Neural cell (in vitro differentiated cells): Measurements from ENCODE around the gene POMT2. TPM values are rescaled to one million over a fixed set of nuclear protein-coding genes. Genes with fewer than 3 reads are reported as not detected.

ENCODE experiments used
- H2AFZ ChIP-seq: fragments of 200-600, 300-800 bp; sonication (generic), shearing (Covaris generic); 2 replicates; pipeline ENCODE4 v1.6.0; 2014; ENCODE audit warnings: low read depth, mild to moderate bottlenecking, antibody characterized with exemption, low read length, moderate library complexity
- H3F3A ChIP-seq: fragments of 200-600 bp; shearing (Covaris generic); 2 replicates; pipeline ENCODE4 v1.6.1; 2016; ENCODE audit warnings: mild to moderate bottlenecking, moderate library complexity, mixed read lengths, antibody characterized with exemption, low read length; ENCODE audit not compliant: insufficient read depth, poor library complexity, severe bottlenecking
- H3K27ac ChIP-seq: fragments of 200-600, 300-800 bp; sonication (generic), shearing (Covaris generic); 2 replicates; pipeline ENCODE4 v1.5.1; 2014; ENCODE audit warnings: mild to moderate bottlenecking, low read length, moderate library complexity
- H3K27me3 ChIP-seq: fragments of 300-800, 200-600 bp; sonication (generic), shearing (Covaris generic); 2 replicates; pipeline ENCODE4 v1.6.0; 2014; ENCODE audit warnings: mild to moderate bottlenecking, low read depth, low read length, moderate library complexity; ENCODE audit not compliant: insufficient read depth
- H3K36me3 ChIP-seq: fragments of 300-800, 200-600 bp; sonication (generic), shearing (Covaris generic); 2 replicates; pipeline ENCODE4 v1.5.1; 2014; ENCODE audit warnings: mild to moderate bottlenecking, antibody characterized with exemption, low read length, moderate library complexity; ENCODE audit not compliant: insufficient read depth
- H3K4me2 ChIP-seq: fragments of 300-800, 200-600 bp; sonication (generic), shearing (Covaris generic); 2 replicates; pipeline ENCODE4 v1.6.0; 2014; ENCODE audit warnings: mild to moderate bottlenecking, low read length
- H3K4me3 ChIP-seq: fragments of 300-800, 200-600 bp; sonication (generic), shearing (Covaris generic); 2 replicates; pipeline ENCODE4 v1.5.1; 2014; ENCODE audit warnings: mild to moderate bottlenecking, low read length, moderate library complexity
- H3K79me2 ChIP-seq: fragments of 200-600 bp; shearing (Covaris generic); replicated peaks from 2 replicates; pipeline ENCODE4 v1.6.0; 2014; ENCODE audit warnings: mild to moderate bottlenecking, low read length, moderate library complexity; ENCODE audit not compliant: insufficient read depth
- H3K9ac ChIP-seq: fragments of 300-800, 200-600 bp; sonication (generic), shearing (Covaris generic); 2 replicates; pipeline ENCODE4 v1.6.1; 2016; ENCODE audit warnings: mild to moderate bottlenecking, low read length, mixed read lengths
- H3K9me2 ChIP-seq: fragments of 200-600 bp; shearing (Covaris generic); 2 replicates; pipeline ENCODE4 v1.6.1; 2016; ENCODE audit warnings: mild to moderate bottlenecking, low read length, mixed read lengths; ENCODE audit not compliant: insufficient read depth
- H3K9me3 ChIP-seq: fragments of 200-600, 300-800 bp; sonication (generic), shearing (Covaris generic); 2 replicates; pipeline ENCODE4 v1.6.1; 2016; ENCODE audit warnings: mild to moderate bottlenecking, mixed run types, low read length, moderate library complexity, mixed read lengths
- H4K20me1 ChIP-seq: fragments of 200-600 bp; shearing (Covaris generic); 2 replicates; pipeline ENCODE4 v1.6.1; 2016; ENCODE audit warnings: mild to moderate bottlenecking, mixed run types; ENCODE audit not compliant: insufficient read depth
- EP300 ChIP-seq: fragments of 450-650 bp; conservative IDR thresholded peaks from 2 replicates; pipeline ENCODE4 v1.6.1; 2014; ENCODE audit warnings: antibody characterized with exemption, mild to moderate bottlenecking, moderate library complexity; ENCODE audit not compliant: poor library complexity, severe bottlenecking
- EZH2 ChIP-seq: fragments of 200-600, 300-800 bp; shearing (Covaris generic), sonication (generic); IDR thresholded peaks from 2 replicates; pipeline ENCODE4 v1.6.1; 2014; ENCODE audit warnings: antibody characterized with exemption, low read length, borderline replicate concordance, mild to moderate bottlenecking; ENCODE audit not compliant: insufficient read depth, poor library complexity, severe bottlenecking
- MXI1 ChIP-seq: fragments of 450-650 bp; conservative IDR thresholded peaks from 2 replicates; pipeline ENCODE4 v1.6.1; 2014; ENCODE audit warnings: antibody characterized with exemption, mild to moderate bottlenecking; ENCODE audit not compliant: poor library complexity, severe bottlenecking
- POLR2AphosphoS5 ChIP-seq: IDR thresholded peaks from 2 replicates; pipeline ENCODE4 v1.6.1; 2012
- RAD21 ChIP-seq: fragments of 450-650 bp; conservative IDR thresholded peaks from 2 replicates; pipeline ENCODE4 v1.6.1; 2014; ENCODE audit warnings: antibody characterized with exemption, mild to moderate bottlenecking, moderate library complexity
- SMC3 ChIP-seq: fragments of 450-650 bp; conservative IDR thresholded peaks from 2 replicates; pipeline ENCODE4 v1.6.1; 2014; ENCODE audit warnings: antibody characterized with exemption, mild to moderate bottlenecking, moderate library complexity; ENCODE audit not compliant: poor library complexity
- TAF1 ChIP-seq: IDR thresholded peaks from 2 replicates; pipeline ENCODE4 v1.6.1; 2012; ENCODE audit warnings: low read depth
- polyA plus RNA-seq: library from polyadenylated mRNA; depleted of rRNA; stranded (reverse); fragments of >200 nt; gene quantifications from 2 replicates; pipeline ENCODE4 v1.2.3, GENCODE V29; 2014
- TF ChIP-seq, protein P1 (sequence below): fragments of 450-650 bp; IDR thresholded peaks from 2 replicates; pipeline ENCODE4 v1.5.1; 2014; ENCODE audit warnings: antibody characterized with exemption, mild to moderate bottlenecking, moderate library complexity; ENCODE audit not compliant: poor library complexity, severe bottlenecking
- TF ChIP-seq, protein P2 (sequence below): IDR thresholded peaks from 2 replicates; pipeline ENCODE4 v1.6.1; 2012; ENCODE audit warnings: borderline replicate concordance

Gene POMT2
- polyA plus RNA-seq, 1 donor from 2014 or later, result 9.6 TPM

DNA sequence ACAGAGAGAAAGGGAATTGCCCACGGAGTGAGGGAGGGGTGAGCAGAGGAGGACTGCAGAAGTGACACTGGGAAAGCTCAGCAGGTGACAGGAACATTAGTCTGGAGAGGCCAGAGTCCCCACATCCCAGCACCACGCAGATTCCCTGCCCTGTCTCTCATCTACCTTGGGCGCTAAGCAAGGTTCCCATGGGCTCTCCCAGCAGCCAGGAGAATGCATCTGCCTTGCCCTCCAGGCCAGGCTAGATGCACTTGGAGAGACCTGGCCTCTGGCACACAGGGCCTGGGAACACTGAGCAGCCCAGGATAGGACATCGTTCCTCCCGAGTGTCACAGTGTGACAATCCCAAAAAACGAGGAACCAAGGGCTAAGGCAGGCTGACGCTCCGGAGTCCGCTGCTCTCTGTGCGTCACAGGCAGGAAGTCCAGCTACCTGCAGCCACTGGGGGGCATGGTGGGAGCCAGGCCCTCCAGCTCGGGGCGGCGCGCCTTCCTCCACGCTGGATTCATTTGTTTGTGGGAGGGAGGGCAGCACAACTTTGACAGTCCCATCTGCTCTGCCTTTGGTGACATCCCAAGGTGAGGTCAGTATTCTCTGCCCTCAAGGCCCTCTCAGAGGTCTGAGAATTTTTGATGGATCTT lies 44.3 kb downstream of the POMT2 start:
- H3K9ac ChIP-seq, result peak overlapping the region; percentile 25
- no peaks in the 10 kb centered on the region for H3K79me2 ChIP-seq
- peak overlapping the region; percentile 29 for H3K4me3 ChIP-seq
- H3K9me2 ChIP-seq, result no peaks in the 10 kb centered on the region
- TF ChIP-seq EZH2, result no peak
- no peak for TF ChIP-seq POLR2AphosphoS5
- TF ChIP-seq, protein P1, sequence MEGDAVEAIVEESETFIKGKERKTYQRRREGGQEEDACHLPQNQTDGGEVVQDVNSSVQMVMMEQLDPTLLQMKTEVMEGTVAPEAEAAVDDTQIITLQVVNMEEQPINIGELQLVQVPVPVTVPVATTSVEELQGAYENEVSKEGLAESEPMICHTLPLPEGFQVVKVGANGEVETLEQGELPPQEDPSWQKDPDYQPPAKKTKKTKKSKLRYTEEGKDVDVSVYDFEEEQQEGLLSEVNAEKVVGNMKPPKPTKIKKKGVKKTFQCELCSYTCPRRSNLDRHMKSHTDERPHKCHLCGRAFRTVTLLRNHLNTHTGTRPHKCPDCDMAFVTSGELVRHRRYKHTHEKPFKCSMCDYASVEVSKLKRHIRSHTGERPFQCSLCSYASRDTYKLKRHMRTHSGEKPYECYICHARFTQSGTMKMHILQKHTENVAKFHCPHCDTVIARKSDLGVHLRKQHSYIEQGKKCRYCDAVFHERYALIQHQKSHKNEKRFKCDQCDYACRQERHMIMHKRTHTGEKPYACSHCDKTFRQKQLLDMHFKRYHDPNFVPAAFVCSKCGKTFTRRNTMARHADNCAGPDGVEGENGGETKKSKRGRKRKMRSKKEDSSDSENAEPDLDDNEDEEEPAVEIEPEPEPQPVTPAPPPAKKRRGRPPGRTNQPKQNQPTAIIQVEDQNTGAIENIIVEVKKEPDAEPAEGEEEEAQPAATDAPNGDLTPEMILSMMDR, result no peak
- TF ChIP-seq EP300, result no peak
- no peak for TF ChIP-seq MXI1
- TF ChIP-seq TAF1, result no peak
- no peak for TF ChIP-seq SMC3
- no peak for TF ChIP-seq RAD21
- TF ChIP-seq, protein P2, sequence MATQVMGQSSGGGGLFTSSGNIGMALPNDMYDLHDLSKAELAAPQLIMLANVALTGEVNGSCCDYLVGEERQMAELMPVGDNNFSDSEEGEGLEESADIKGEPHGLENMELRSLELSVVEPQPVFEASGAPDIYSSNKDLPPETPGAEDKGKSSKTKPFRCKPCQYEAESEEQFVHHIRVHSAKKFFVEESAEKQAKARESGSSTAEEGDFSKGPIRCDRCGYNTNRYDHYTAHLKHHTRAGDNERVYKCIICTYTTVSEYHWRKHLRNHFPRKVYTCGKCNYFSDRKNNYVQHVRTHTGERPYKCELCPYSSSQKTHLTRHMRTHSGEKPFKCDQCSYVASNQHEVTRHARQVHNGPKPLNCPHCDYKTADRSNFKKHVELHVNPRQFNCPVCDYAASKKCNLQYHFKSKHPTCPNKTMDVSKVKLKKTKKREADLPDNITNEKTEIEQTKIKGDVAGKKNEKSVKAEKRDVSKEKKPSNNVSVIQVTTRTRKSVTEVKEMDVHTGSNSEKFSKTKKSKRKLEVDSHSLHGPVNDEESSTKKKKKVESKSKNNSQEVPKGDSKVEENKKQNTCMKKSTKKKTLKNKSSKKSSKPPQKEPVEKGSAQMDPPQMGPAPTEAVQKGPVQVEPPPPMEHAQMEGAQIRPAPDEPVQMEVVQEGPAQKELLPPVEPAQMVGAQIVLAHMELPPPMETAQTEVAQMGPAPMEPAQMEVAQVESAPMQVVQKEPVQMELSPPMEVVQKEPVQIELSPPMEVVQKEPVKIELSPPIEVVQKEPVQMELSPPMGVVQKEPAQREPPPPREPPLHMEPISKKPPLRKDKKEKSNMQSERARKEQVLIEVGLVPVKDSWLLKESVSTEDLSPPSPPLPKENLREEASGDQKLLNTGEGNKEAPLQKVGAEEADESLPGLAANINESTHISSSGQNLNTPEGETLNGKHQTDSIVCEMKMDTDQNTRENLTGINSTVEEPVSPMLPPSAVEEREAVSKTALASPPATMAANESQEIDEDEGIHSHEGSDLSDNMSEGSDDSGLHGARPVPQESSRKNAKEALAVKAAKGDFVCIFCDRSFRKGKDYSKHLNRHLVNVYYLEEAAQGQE, result no peak
- no peak overlapping the region for H2AFZ ChIP-seq
- no peaks in the 10 kb centered on the region for H3F3A ChIP-seq
- no peaks in the 10 kb centered on the region for H3K9me3 ChIP-seq
- peaks cover 12% of the 10 kb centered on the region for H3K27me3 ChIP-seq
- H3K4me2 ChIP-seq, result no peak overlapping the region
- H3K27ac ChIP-seq, result peak overlapping the region; percentile 67
- no peaks in the 10 kb centered on the region for H4K20me1 ChIP-seq
- no peaks in the 10 kb centered on the region for H3K36me3 ChIP-seq

DNA sequence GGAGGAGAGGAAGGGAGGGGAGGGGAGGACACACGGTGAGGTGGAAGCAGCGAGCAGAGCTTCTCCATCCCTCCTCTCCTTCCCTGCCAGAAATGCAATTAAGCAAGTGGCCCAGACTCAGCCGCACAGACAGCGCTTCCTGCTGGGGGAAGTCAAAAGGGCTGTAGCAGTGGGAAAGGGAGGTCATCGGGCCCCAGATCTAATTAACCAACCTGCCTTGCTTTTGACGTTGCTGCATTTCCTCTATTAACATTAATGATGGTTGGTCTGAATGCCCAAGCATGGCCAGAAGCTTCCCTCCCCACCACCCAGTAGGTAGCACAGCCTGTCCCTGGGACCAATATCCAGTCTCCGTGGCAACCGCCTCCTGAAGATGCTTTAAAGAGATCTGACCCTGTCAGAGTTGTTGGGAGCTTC lies 45.1 kb downstream of the POMT2 start:
- Histone ChIP-seq H3K4me2 (no peak overlapping the region), H4K20me1 (no peaks in the 10 kb centered on the region), H3K9ac (peak overlapping the region; percentile 32), H3K9me3 (no peaks in the 10 kb centered on the region), H3K27ac (peak overlapping the region; percentile 67), H3K36me3 (no peaks in the 10 kb centered on the region), H3K9me2 (no peaks in the 10 kb centered on the region), H3F3A (no peaks in the 10 kb centered on the region), H3K27me3 (peaks cover 20% of the 10 kb centered on the region), H2AFZ (no peak overlapping the region), H3K4me3 (peak overlapping the region; percentile 29), H3K79me2 (no peaks in the 10 kb centered on the region)
- no peak for TF ChIP-seq TAF1
- no peak for TF ChIP-seq MXI1
- TF ChIP-seq, protein P1, result peak; percentile 51
- peak; percentile 25 for TF ChIP-seq POLR2AphosphoS5
- TF ChIP-seq RAD21, result peak; percentile 36
- TF ChIP-seq, protein P2, result no peak
- peak; percentile 20 for TF ChIP-seq SMC3
